Stimulated activated CD4-positive, alpha-beta T cell treated with anti-CD3 and anti-CD28 coated beads, Interleukin-4, amount 100 ng/mL, for 24 hours (primary cell): ENCODE data around the gene SPATS2.

Experiments
- DNase-seq: peaks from one replicate; pipeline ENCODE4 v3.0.0-alpha.2; 2020

The SPATS2 gene

DNA sequence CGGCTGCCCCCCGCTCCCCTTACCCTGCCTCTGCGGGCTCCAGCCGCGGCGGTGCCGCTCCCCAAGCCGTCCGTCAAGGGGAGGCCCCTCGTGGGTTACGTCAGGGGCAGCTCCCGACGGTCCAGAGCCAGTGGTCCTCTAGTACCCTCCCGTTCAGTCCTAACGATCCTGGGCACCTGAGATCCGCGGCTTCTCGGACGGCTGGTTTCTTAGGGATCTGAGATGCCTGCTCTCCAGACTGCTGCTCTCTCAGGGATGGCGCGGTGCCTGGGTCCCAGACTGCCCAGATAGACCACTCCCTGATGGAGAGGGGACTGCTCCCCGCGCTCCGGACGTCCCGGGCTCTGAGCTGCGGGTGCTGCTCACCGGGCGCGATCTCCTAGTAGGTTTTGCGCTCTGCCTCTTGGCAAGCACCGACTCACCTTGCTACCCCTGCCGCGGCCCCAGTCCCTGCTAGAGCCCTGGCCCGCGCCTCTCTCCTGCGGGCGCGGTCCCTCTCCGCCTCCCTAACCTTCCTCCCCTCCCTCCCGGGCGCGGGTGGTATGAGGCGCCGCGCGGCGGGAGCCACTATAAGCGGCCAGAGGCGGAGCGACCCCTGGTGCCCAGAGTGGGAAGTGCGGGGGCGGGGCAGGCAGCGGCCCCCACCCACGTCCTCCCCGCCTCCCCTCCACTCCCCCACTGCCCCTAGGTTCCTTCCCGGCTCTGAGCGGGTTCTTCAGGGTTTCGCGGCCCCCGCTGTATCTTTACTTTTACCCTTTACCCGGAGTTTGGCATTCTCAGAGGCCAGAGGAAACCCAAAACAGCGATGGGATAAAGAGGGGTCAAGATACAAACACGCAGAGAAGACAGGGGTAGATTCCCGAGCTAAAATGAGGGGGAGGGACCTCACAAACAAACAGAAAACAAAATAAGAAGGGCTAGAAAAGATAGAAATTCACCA is 30.3 kb upstream of the SPATS2 start, which contains the start of gene C1QL4:
Gene C1QL4, minus strand, starts transcription at position 544 of the 940 bp plus-strand sequence. CDS start 711 bp downstream, outside the sequence.
- DNase-seq: peak; percentile 87

DNA sequence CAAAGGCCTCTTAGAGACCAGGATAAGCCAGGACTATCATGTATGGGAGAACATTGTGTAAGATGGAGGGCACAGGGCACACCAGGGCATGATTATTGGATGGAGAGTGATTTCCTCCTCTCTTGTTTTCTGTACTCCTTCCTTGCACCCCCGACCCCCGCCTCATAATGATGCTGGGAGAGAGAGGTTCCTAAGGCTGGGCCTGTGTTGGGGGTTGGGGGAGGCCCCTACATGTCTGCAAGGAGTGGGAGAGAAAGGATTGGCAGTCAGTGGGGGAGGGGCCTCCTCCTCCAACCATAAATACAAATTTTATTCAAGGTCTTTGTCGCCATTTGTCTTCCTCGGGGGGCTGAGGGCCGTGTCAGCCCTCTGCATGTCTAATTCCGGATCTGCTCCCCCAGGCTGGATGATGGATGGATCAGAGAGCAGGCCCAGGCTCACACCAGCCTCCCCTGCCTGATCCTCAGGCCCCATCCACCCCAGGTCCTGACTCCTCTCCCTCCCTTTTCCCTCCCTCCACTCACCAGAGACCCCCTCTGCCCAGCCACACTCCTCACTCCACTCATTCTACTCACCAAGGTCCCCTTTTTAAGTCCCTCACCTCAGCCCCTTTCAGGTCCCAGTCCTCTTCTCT is 28.3 kb upstream of the SPATS2 start:
- DNase-seq: no peak

DNA sequence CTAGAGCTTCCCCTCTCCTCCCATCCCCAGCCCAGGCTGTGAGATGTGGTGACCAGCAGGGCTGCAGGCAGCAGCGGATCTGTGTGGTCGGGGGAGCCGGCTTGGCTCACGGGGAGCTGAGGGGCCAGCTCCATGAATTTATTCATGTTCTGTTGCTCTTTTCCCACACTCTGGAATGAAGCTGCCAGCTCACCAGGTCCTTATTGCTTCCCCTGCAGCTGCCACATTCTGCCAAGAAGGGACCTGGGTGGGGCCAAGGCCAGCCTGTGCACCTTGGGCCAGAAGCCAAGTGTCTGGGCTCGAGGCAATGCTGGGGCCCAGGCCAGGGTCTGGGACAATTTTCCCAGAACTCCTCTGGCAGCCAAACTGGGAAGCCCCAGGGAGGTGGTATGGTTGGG is 27.8 kb upstream of the SPATS2 start:
- no peak for DNase-seq

DNA sequence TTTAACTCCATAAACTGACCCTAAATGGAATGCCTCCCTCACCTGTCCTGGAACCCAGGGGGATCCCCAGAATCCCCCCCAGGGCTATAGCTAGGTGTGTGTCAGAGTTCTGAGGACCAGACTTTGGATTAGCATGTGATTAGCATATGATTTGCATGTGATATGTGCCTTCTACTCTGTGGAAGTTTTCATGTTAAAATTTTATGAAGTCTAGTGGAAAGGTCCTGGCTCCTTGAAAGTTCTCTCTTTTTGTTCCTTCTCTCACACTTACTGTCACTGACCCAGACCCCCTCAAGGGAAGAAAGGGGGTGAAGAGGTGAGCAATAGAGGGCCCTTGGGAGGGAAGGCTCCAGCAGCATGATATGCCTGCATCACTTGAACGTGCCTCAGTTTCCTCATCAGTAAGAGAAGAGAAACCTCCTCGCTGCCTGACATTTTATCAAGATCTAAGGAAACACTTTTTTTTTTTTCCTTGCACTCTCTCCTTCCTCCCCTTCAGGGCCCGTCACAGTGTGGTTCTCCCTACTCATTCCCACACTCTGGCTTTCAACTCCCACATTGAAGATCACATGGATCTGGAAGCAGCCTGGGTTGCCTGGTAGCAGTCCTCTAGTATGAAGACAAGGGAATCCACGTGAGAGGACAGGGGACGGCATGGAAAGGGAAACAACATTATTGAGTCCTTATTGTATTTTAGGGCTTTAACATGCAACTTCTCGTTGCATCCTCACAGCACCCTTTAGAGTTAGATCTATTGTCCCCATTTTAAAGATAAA is 27.0 kb upstream of the SPATS2 start:
- no peak for DNase-seq

DNA sequence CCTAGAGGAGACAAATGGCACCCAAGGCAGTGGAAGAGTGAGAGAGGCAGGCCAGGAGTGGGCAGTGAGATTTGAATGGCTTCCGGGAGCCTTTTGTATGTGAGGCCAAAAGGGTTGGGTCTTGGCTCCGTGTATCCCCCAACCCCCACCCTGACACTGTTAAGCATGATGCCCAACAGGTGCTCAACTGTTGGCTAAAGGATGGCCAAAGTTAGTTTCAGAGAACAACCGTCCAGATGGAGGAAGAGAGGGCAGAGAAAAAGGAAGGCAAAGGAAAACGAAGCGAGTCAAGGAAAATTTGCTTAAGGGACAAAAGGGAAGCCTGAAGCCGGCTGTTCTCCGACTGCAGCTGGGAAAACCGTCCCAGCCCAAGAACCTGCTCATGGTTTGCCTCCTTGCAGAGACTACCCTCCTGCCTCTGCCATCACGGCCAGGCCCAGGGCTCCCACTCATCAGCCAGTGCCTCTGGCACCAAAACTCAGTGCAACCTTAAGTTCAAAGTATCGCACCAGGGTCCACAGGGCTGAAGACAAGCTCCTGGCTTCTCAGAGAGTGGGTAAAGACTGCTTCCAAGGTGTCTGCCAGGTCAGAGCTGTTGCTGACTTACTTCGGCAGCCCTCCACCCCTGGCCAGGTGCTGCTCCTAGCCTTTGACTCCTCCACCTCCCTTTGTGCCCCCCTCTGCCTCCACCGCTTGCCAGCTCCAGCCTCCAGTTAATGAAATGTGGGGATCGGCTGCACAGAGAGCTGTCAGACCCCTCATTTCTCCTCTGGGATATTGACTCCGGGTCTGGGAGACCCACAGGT is 26.1 kb upstream of the SPATS2 start:
- no peak for DNase-seq

GRCh38 chr12:49341777-49342065 is 25.5 kb upstream of the SPATS2 start:
- no peak for DNase-seq

DNA sequence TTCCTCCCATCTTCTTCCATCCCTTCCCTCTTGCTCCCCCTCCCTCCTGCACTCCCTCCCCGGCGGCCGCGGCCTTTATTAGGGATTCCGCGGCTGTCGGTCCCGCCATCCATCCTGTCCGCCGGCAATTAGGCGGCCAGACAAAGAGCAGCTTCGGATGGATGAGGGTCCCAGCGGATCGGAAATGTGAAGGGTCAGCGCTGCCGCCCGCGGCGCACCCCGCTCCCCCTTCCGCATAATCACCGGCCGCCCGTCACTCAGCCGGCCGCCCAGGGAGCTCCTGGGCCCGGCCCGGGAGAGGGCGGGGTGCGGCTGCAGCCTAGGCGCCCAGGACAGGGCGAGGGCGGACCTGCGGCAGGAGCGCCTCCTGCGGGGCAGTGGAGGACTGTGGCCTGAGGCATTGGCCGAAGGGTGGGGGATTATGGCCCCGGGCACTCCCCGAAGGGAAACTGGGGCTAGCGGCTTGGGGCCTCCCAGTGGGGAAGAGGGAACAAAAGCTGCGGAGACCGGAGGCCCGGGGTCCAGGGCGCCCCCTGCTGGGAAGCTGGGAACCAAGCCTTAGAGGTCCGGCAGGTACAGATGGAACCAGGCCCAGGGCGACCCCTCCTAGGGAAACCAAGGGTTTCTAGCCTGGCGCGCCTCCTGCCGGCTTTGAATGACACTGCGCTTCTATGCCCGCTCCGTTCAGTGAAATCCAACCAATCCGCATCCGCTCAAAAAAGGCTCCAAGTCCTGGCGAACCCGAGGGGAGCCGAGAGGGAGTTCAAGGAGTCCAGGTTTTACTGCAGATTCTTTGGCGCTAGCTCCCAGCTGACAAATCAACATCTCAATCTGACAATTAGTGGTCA is 25.0 kb upstream of the SPATS2 start:
- DNase-seq: peak; percentile 80

DNA sequence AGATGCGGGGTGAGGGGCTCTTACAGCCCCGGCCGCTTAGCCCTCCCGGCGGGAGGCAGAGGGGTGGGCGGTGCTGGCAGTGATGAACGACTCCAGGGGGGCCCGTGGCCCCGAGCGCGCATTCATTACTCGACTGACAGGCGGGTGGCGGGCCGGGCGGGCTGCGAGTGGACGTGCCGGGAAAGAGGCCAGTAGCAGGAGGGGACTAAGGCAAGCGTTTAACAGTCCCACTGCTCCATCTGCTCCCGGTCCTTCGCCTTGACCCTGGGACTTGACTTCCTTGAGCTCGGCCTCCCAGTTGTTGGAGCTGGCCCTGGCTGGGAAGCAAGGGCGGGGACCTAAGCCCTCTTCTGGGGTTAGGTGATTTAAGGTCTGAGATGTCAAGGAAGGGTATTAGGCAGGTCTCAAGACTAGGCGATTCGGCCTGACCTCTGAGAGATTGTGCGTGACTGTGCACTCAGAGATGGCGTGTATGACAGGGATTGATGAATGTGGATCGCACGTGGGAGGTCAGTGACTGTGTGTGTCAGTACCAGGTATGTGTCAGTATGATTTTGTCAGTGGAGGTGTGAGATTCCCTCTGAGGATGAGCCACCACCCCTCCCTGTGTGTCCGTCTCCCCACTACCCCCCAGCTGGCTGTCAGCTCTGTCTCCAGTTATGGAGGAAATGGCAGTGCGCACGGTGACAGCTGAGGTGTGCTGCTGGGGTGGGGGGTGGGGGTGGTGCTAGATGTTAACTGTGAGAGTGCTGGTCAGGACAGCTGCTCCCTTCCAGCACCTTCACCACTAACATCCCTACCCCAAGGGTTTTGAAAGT is 24.1 kb upstream of the SPATS2 start:
- peak; percentile 71 for DNase-seq

DNA sequence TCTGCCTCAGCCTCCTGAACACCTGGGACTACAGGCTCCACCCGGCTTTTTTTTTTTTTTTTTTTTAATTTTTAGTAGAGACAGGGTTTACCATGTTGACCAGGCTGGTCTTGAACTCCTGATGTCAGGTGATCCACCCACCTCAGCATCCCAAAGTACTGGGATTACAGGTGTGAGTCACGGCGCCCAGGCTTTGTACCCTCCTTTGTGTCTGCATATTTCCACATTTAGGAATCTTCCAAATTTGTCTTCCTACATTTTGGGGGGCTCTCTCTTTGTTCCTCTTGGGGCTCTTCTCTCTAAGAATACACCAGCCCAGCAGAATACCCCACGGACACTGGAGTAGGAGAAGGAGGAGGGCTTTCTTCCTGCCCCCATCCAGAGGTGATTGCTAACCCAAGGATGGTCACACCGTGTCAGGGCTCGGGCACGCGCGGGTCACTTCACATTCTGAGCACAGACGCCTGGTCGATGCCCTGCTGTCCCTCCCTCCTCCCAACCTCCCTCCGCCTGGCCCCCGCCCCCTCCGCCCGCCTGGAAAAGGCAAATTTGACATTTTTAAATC is 22.7 kb upstream of the SPATS2 start:
- no peak for DNase-seq

DNA sequence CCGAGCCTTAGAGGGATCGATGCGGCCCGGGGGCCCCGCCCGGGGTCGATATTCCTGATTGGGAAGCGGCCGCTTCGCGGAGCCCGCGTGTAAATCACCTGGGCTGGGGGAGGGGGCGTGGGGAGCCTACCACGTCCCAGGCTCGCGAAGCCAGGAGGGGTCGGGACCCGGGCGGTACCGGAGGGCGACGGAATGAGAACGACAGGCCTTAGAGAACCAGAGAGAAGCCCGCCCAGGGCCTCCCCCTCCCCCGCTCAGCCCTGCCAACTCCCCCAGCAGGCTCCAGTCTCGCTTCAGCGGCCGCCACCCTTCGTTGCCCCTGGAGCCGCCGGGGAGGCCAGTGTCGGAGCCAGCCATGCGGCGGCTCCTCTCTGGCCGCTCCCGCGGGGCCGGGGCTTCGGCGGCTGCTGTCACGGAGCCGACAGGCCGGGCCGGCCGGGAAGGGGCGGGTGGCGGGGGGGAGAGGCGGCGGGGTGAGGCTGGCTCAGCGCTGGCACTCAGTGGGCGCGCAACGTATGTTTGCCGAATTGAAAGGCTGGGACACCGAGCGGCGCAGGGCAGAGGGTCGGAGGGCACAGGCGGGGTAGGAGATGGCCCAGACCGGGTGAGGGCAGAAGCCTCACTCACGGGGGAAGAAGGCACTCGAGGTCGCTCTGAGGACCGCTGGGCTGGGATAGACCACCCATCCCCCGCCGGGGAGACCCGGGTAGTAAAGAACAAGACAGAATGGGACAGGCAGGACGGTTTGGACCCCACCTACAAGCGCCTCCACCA is 22.0 kb upstream of the SPATS2 start:
- DNase-seq: no peak

DNA sequence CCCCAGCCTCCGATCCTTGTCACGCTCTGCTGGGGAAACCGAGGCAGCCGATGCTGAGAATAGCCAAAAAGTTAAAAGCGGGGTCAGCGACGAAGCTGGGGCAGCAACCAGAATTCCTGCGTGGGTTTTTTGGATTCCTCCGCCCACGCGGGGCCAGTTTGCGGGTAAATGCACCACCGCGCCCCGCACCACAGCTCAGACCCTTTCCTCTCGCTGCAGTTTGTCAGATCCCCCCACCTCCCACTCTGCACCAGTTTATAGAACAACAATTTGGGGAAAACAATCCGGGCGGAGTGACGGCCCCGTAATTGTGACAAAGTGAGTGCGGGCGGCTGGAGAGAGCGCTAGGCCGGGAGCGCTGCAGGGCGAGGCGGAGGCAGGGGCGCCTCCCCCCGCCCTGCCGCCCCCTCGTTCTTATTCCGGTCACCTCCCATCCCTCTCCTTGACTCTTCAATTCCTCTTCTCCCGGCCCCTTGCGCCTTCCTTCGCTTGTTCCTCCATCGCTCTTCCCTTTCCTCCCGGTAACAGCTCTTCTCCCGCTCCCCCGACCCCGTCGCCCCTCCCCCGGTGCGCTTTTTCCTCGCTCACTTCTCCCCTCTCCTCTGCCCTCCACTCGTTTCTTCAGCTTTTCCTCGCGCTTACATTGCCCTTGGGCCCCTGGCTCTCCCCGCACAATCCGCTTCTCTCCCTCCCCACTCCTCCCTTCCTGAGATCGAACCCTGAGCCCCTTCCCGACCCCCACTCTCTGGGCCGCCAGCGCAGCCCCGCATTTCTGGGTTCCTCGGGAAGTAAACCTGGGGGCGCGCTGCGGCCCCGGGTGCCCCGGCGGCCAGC is 21.2 kb upstream of the SPATS2 start:
- no peak for DNase-seq

DNA sequence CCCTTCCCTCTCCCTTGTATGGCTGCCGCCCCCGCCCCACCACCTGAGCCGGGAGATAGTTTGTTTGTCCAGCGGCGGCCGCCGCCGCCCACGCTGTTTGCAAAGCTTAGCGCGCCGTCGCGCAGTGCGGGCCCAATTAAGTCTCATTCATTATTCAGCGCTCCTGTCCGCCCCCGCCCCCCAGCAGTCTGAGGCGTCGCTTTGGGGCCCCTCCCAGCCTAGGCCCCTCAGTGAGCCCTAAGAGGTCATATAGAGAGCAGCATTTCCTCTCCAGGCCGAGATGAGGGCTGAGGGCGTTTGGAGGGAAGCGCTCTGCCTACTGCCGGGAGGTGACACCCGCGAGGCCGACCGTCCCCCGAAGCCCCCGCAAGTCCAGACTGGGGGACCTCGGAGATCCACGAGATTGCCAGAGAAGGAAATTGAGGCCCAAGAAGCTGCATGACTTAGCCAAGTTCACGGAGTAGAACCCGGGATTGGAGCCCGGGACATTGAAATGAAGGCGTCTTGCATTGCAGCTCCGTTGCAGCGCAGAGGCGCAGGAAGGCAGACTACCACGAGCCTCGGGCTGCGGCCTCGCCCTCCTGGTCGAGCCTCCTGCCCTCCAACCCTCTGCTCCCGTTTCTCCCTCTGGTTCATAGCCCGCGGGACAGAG is 20.5 kb upstream of the SPATS2 start, which contains the start of gene DNAJC22:
Gene DNAJC22, plus strand, starts transcription at position 230 of the 652 bp plus-strand sequence. CDS start 1,985 bp downstream, outside the sequence.
- no peak for DNase-seq

- DNase-seq: peak; percentile 80
Observed at GRCh38 chr12:49347311-49348193, 19.7 kb upstream of the SPATS2 start.

GRCh38 chr12:49348781-49349180 is 18.5 kb upstream of the SPATS2 start:
- no peak for DNase-seq

DNA sequence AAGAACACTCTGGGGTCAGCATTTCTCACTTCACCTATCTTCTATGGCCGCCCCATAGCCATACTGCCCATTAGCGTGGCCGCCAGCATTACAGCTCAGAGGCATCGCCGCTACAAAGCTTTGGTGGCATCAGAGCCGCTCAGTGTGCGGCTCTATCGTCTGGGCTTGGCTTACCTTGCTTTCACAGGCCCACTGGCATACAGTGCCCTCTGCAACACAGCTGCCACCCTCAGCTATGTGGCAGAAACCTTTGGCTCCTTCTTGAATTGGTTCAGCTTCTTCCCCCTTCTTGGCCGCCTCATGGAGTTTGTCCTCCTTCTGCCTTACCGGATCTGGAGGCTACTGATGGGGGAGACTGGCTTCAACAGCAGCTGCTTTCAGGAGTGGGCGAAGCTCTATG is 18.0 kb upstream of the SPATS2 start:
- DNase-seq: no peak

GRCh38 chr12:49352351-49352750 is 14.9 kb upstream of the SPATS2 start:
- no peak for DNase-seq

- DNase-seq: no peak
Observed at GRCh38 chr12:49355913-49356312, 11.3 kb upstream of the SPATS2 start.
